D721Med (cell line): ENCODE results near the gene GAS7.

Experiments
- DNase-seq: peaks from one replicate; pipeline ENCODE4 v3.0.0; 2011; ENCODE audit warnings: low spot score; ENCODE audit not compliant: insufficient read length
- FAIRE-seq: peaks from 2 replicates; lab custom pipeline; 2011; peaks lifted over from hg19 to GRCh38; lab: Jason Lieb, UNC
- CTCF ChIP-seq: IDR thresholded peaks from 2 replicates; pipeline ENCODE4 v1.5.1; 2012; ENCODE audit warnings: mild to moderate bottlenecking, control low read depth; ENCODE audit not compliant: insufficient read depth; ENCODE audit errors: missing control alignments

GAS7 gene

GRCh38 chr17:10053782-10054540 is 144.4 kb downstream of the GAS7 start:
- FAIRE-seq (no peak), DNase-seq (no peak)
- TF ChIP-seq CTCF = no peak

- FAIRE-seq (no peak), DNase-seq (no peak)
- no peak for TF ChIP-seq CTCF
These were observed 146.1 kb downstream of the GAS7 start for GRCh38 chr17:10052106-10052813.

- no peak for FAIRE-seq
- TF ChIP-seq CTCF = no peak
- no peak for DNase-seq
These were observed 147.3 kb downstream of the GAS7 start for GRCh38 chr17:10051112-10051511.

GRCh38 chr17:10050597-10051101 is 147.8 kb downstream of the GAS7 start:
- FAIRE-seq = no peak
- no peak for DNase-seq
- TF ChIP-seq CTCF = no peak

- DNase-seq (no peak), FAIRE-seq (no peak)
- no peak for TF ChIP-seq CTCF
These were observed 149.6 kb downstream of the GAS7 start for GRCh38 chr17:10048629-10049350.

- DNase-seq (no peak), FAIRE-seq (no peak)
- no peak for TF ChIP-seq CTCF
These were observed 151.3 kb downstream of the GAS7 start for GRCh38 chr17:10046786-10047785.
